HCT116 (cell line): ENCODE results near the gene IRS1. TPM values are rescaled to one million over a fixed set of nuclear protein-coding genes. Genes with fewer than 3 reads are reported as not detected.

Source experiments
- ATAC-seq: fragments of 200-7000 bp; cut with Tn5 transposase; 2 replicates; pipeline ENCODE4 v1.9.1; 2020; ENCODE audit warnings: mild to moderate bottlenecking, moderate library complexity
- BruUV-seq: library from RNA; stranded (reverse); fragments of 400-500 nt; replicated peaks from 2 replicates; lab custom pipeline; 2021; lab: Mats Ljungman, UMichigan
- CTCF ChIA-PET: fragments of 300-600 bp; sonication (Branson Sonifier 250); formaldehyde crosslinking; loops from one replicate; lab custom pipeline; 2021; ENCODE audit warnings: antibody characterized with exemption; lab: Charles Lee
- POLR2A ChIA-PET: fragments of 300-600, 350-600 bp; sonication (Branson Sonifier 250); formaldehyde crosslinking; loops from one replicate; lab custom pipeline; 2021; ENCODE audit warnings: antibody characterized with exemption; lab: Charles Lee
- RAD21 ChIA-PET, 2 experiments: fragments of 300-600 bp; sonication (Branson Sonifier 250); formaldehyde crosslinking; loops; one replicate each; lab custom pipeline; 2023; ENCODE audit warnings: low total read pairs in 2 of 2; ENCODE audit not compliant: uncharacterized antibody in 2 of 2, unreplicated experiment in 2 of 2, low non-redundant PET in 1 of 2; lab: Charles Lee
- DNase-seq: peaks from one replicate; pipeline ENCODE4 v3.0.0-alpha.2; 2010; ENCODE audit warnings: low read depth, low spot score
- H2AFZ ChIP-seq: fragments of 200-600 bp; shearing (Covaris generic), sonication (generic); 2 replicates; pipeline ENCODE4 v1.6.1; 2017; ENCODE audit warnings: low read depth, mixed run types, mixed read lengths, antibody characterized with exemption, low read length; ENCODE audit not compliant: poor library complexity, severe bottlenecking
- H3K27ac ChIP-seq: 2 replicates; pipeline ENCODE4 v1.5.1; 2012; ENCODE audit warnings: low read depth, low read length
- H3K27me3 ChIP-seq: fragments of 200-600 bp; sonication (generic); 2 replicates; pipeline ENCODE4 v1.6.1; 2016; ENCODE audit warnings: mixed run types, low read length, mixed read lengths; ENCODE audit not compliant: insufficient read depth
- H3K36me3 ChIP-seq, 2 experiments: fragments of 200-500 bp in 1 of 2; fragments of 200-600 bp in 1 of 2; sonication (Bioruptor generic) in 1 of 2; sonication (generic) in 1 of 2; 2 replicates each; pipeline versions ENCODE4 v1.5.1 to v1.6.1; 2014 to 2016; ENCODE audit warnings: low read length in 2 of 2, inconsistent platforms in 1 of 2, mixed read lengths in 1 of 2, mixed run types in 1 of 2; ENCODE audit not compliant: insufficient read depth in 2 of 2, control insufficient read depth in 1 of 2
- H3K4me1 ChIP-seq, 2 experiments: fragments of 200-600 bp in 1 of 2; sonication (generic) in 1 of 2; 2 replicates each; pipeline versions ENCODE4 v1.5.1 to v1.6.1; 2012 to 2017; ENCODE audit warnings: low read length in 2 of 2, inconsistent platforms in 1 of 2, mild to moderate bottlenecking in 1 of 2, mixed read lengths in 1 of 2, mixed run types in 1 of 2, moderate library complexity in 1 of 2; ENCODE audit not compliant: insufficient read depth in 2 of 2, control insufficient read depth in 1 of 2
- H3K4me2 ChIP-seq: fragments of 200-600 bp; sonication (generic); 2 replicates; pipeline ENCODE4 v1.6.1; 2017; ENCODE audit warnings: mixed run types, low read length, mixed read lengths
- H3K4me3 ChIP-seq, 2 experiments: fragments of 200-600 bp in 1 of 2; sonication (generic) in 1 of 2; replicated peaks in 1 of 2; 2 replicates each; pipeline ENCODE4 v1.5.1; 2011 to 2016; ENCODE audit warnings: low read length in 2 of 2, control low read depth in 1 of 2, low read depth in 1 of 2, mild to moderate bottlenecking in 1 of 2, mixed read lengths in 1 of 2, mixed run types in 1 of 2
- H3K79me2 ChIP-seq: fragments of 200-600 bp; sonication (generic); 2 replicates; pipeline ENCODE4 v1.6.1; 2017; ENCODE audit warnings: mild to moderate bottlenecking, mixed run types, low read length, moderate library complexity, mixed read lengths; ENCODE audit not compliant: insufficient read depth
- H3K9ac ChIP-seq: fragments of 200-600 bp; sonication (generic); 2 replicates; pipeline ENCODE4 v1.6.1; 2016; ENCODE audit warnings: low read length, mixed read lengths
- H3K9me2 ChIP-seq: fragments of 200-600 bp; sonication (generic), shearing (Covaris generic); 2 replicates; pipeline ENCODE4 v1.6.1; 2017; ENCODE audit warnings: mixed run types, mild to moderate bottlenecking, moderate library complexity; ENCODE audit not compliant: insufficient read depth
- H3K9me3 ChIP-seq, 2 experiments: fragments of 200-500 bp in 1 of 2; fragments of 200-600 bp in 1 of 2; sonication (Bioruptor generic) in 1 of 2; sonication (generic) in 1 of 2; 2 replicates each; pipeline ENCODE4 v1.6.1; 2014 to 2017; ENCODE audit warnings: low read length in 2 of 2, mixed read lengths in 2 of 2, inconsistent platforms in 1 of 2, low read depth in 1 of 2, mild to moderate bottlenecking in 1 of 2, mixed run types in 1 of 2, moderate library complexity in 1 of 2; ENCODE audit not compliant: control insufficient read depth in 1 of 2, insufficient read depth in 1 of 2
- H4K20me1 ChIP-seq: fragments of 200-600 bp; sonication (generic), shearing (Covaris generic); 2 replicates; pipeline ENCODE4 v1.6.1; 2017; ENCODE audit warnings: mixed run types, mild to moderate bottlenecking, moderate library complexity; ENCODE audit not compliant: insufficient read depth
- ATF3 ChIP-seq: IDR thresholded peaks from 2 replicates; pipeline ENCODE4 v1.6.1; 2012
- CEBPB ChIP-seq: IDR thresholded peaks from 2 replicates; pipeline ENCODE4 v1.6.1; 2012; ENCODE audit warnings: low read depth
- EGR1 ChIP-seq: IDR thresholded peaks from 2 replicates; pipeline ENCODE4 v1.6.1; 2012; ENCODE audit warnings: low read depth
- FOSL1 ChIP-seq: IDR thresholded peaks from 2 replicates; pipeline ENCODE4 v1.6.1; 2012; ENCODE audit warnings: low read depth
- JUND ChIP-seq: IDR thresholded peaks from 2 replicates; pipeline ENCODE4 v1.6.1; 2012
- YY1 ChIP-seq: IDR thresholded peaks from 2 replicates; pipeline ENCODE4 v1.6.1; 2011; ENCODE audit warnings: low read length, low read depth, moderate library complexity, mild to moderate bottlenecking; ENCODE audit not compliant: insufficient replicate concordance; ENCODE audit errors: extremely low read depth
- ZBTB33 ChIP-seq: IDR thresholded peaks from 2 replicates; pipeline ENCODE4 v1.6.1; 2011; ENCODE audit warnings: mild to moderate bottlenecking, low read length, moderate library complexity; ENCODE audit not compliant: insufficient replicate concordance; ENCODE audit errors: extremely low read depth
- intact Hi-C: fragments of 100-400 bp; cut with micrococcal nuclease; formaldehyde crosslinking; loops from 2 replicates; pipeline ENCODE4 v1.10.0; 2022
- total RNA-seq: library from RNA; stranded (reverse); gene quantifications from one replicate; pipeline ENCODE4 v1.2.1, GENCODE V29; 2021; ENCODE audit not compliant: unreplicated experiment

Gene IRS1
- total RNA-seq, 1 experiment from 2014 or later, result 88.8 TPM

DNA sequence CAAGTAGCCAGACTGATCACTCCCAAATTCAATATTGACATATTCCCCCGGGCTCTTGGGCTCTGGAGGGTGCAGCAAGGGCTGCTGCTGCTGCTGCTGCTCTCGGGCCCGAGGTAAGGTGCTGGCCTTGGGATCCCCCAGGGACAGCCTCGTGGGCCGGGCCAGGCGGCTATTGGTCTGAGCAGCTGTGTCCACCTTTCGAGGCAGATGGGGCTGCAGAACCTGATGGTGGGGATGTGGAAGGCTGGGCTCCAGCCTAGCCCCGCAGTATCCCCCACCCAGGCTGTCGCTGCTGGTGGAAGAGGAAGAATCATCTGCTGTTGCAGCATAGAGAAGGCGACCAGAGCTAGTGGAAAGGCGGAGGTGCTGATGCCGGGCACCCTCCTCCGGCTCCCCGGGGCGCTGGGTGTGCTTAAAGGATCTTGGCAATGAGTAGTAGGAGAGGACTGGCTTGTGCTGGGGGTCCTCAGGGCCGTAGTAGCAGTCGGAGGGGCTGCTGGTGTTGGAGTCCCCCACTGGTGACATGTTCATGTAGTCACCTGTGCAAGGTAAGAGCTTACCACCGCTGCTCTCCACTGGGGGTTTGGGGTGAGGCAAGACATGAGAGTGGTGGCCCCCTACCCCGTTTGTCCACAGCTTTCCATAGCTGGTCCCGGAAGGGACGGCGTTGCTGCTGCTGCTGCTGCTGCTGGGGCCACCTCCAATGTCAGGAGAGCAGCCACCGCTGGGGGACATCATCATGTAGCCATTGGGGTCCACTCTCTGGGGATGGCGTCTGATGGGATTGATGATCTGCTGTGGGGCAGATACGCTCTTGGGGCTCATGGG is 3.4 kb downstream of the IRS1 start:
- BruUV-seq, result no TSS peak
- Histone ChIP-seq H3K4me3 (no peak overlapping the region), H3K79me2 (peaks cover 89% of the 10 kb centered on the region), H4K20me1 (no peaks in the 10 kb centered on the region), H3K9me2 (no peaks in the 10 kb centered on the region), H3K27me3 (no peaks in the 10 kb centered on the region), H3K4me2 (no peak overlapping the region), H3K9me3 (peaks cover 0 to 22% of the 10 kb centered on the region in 2 experiments; a peak in 1 of 4 replicates), H3K27ac (peak overlapping the region; percentile 88), H3K4me1 (peaks cover 12 to 66% of the 10 kb centered on the region in 2 experiments; a peak in 3 of 4 replicates), H2AFZ (no peak overlapping the region), H3K9ac (no peak overlapping the region), H3K36me3 (peaks cover 6 to 65% of the 10 kb centered on the region in 2 experiments; a peak in 2 of 4 replicates)
- RAD21 ChIA-PET, result no interaction called here
- intact Hi-C loops, result no loop called here
- no peak for DNase-seq
- POLR2A ChIA-PET, result no interaction called here
- no peak for ATAC-seq
- TF ChIP-seq JUND, result no peak
- TF ChIP-seq ZBTB33, result no peak
- no peak for TF ChIP-seq FOSL1
- no peak for TF ChIP-seq ATF3
- no peak for TF ChIP-seq EGR1
- TF ChIP-seq YY1, result no peak
- no peak for TF ChIP-seq CEBPB
- CTCF ChIA-PET, result interaction anchor here (1.0 kb wide), 1 partner anchor 581 kb away, joined by 4 read pairs; no protein-coding TSS in a partner anchor
